ENCODE measurements around the gene SLC48A1.

DNA sequence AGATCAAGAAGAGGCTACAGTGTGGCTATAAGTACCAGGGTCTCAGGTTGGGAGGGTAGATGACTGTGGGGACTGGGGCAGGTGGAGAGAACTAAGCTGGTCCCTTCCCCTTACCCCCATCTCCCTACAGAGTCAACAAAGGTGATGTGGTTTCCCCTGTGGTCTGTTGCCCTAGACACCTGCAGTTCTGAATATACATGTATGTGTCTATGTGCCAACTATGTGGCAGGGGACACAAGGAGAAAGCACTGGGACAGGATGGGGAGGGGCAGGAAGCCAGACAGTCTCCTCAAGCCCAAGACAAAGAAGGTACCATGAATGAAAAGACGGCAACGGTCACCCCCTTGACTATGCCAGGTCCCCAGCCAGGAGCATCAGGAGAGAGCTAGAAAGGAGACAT, 51.2 kb downstream of the SLC48A1 start:
- TF ChIP-seq, protein P1, sequence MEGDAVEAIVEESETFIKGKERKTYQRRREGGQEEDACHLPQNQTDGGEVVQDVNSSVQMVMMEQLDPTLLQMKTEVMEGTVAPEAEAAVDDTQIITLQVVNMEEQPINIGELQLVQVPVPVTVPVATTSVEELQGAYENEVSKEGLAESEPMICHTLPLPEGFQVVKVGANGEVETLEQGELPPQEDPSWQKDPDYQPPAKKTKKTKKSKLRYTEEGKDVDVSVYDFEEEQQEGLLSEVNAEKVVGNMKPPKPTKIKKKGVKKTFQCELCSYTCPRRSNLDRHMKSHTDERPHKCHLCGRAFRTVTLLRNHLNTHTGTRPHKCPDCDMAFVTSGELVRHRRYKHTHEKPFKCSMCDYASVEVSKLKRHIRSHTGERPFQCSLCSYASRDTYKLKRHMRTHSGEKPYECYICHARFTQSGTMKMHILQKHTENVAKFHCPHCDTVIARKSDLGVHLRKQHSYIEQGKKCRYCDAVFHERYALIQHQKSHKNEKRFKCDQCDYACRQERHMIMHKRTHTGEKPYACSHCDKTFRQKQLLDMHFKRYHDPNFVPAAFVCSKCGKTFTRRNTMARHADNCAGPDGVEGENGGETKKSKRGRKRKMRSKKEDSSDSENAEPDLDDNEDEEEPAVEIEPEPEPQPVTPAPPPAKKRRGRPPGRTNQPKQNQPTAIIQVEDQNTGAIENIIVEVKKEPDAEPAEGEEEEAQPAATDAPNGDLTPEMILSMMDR (IDR thresholded peaks at IDR 0.05; ENCODE audit: poor library complexity, severe bottlenecking): no peak
- no peak for TF ChIP-seq EZH2 (IDR thresholded peaks at IDR 0.05; ENCODE audit: borderline replicate concordance, insufficient read depth, low read length, poor library complexity, severe bottlenecking)
- no peak for TF ChIP-seq RAD21 (conservative IDR thresholded peaks at IDR 0.05)
- TF ChIP-seq TAF1 (IDR thresholded peaks at IDR 0.05; ENCODE audit: low read depth): no peak
- no peak for TF ChIP-seq POLR2AphosphoS5 (IDR thresholded peaks at IDR 0.05)
- TF ChIP-seq MXI1 (conservative IDR thresholded peaks at IDR 0.05; ENCODE audit: poor library complexity, severe bottlenecking): no peak
- TF ChIP-seq SMC3 (conservative IDR thresholded peaks at IDR 0.05; ENCODE audit: poor library complexity): no peak
- no peak for TF ChIP-seq EP300 (conservative IDR thresholded peaks at IDR 0.05; ENCODE audit: poor library complexity, severe bottlenecking)
- no peak for TF ChIP-seq REST (IDR thresholded peaks at IDR 0.05; ENCODE audit: borderline replicate concordance)
